Measurements from ENCODE around the gene EXOC2. TPM values are rescaled to one million over a fixed set of nuclear protein-coding genes. Genes with fewer than 3 reads are reported as not detected.

Gene EXOC2
- total RNA-seq, 2 donors from 2014 or later: 17.2 to 24.1 TPM

GRCh38 chr6:491233-491632 lies 201.7 kb downstream of the EXOC2 start:
- H3K27me3 ChIP-seq (replicated peaks; ENCODE audit: insufficient read depth): no peaks in the 10 kb centered on the region
- ATAC-seq (ENCODE audit: insufficient number of reproducible peaks, low FRiP score, low read depth): no peak
- no peak for TF ChIP-seq CTCF (IDR thresholded peaks at IDR 0.05)
- H3K4me1 ChIP-seq (ENCODE audit: control insufficient read depth in 1 of 2, low read depth in 2 of 2): no peaks in the 10 kb centered on the region
- no peak overlapping the region for H3K4me3 ChIP-seq
- DNase-seq (ENCODE audit: low spot score): no peak
- no peaks in the 10 kb centered on the region for H3K9me3 ChIP-seq
- no peak overlapping the region for H3K27ac ChIP-seq
- H3K36me3 ChIP-seq: peaks cover 8% of the 10 kb centered on the region

- no peaks in the 10 kb centered on the region for H3K9me3 ChIP-seq
- H3K27ac ChIP-seq: no peak overlapping the region
- DNase-seq (ENCODE audit: low spot score) (no peak), ATAC-seq (ENCODE audit: insufficient number of reproducible peaks, low FRiP score, low read depth) (no peak)
- no peak overlapping the region for H3K4me3 ChIP-seq
- peaks cover 5% of the 10 kb centered on the region for H3K36me3 ChIP-seq
- H3K27me3 ChIP-seq (replicated peaks; ENCODE audit: insufficient read depth): no peaks in the 10 kb centered on the region
- H3K4me1 ChIP-seq (ENCODE audit: control insufficient read depth in 1 of 2, low read depth in 2 of 2): no peaks in the 10 kb centered on the region
- no peak for TF ChIP-seq CTCF (IDR thresholded peaks at IDR 0.05)
Measured at GRCh38 chr6:490251-491037, 202.5 kb downstream of the EXOC2 start.

GRCh38 chr6:489762-490161 lies 203.2 kb downstream of the EXOC2 start:
- Histone ChIP-seq H3K27ac (no peak overlapping the region), H3K9me3 (no peaks in the 10 kb centered on the region), H3K4me1 (ENCODE audit: control insufficient read depth in 1 of 2, low read depth in 2 of 2) (no peaks in the 10 kb centered on the region), H3K4me3 (no peak overlapping the region), H3K27me3 (replicated peaks; ENCODE audit: insufficient read depth) (no peaks in the 10 kb centered on the region), H3K36me3 (peaks cover 6% of the 10 kb centered on the region)
- DNase-seq (ENCODE audit: low spot score) (no peak), ATAC-seq (ENCODE audit: insufficient number of reproducible peaks, low FRiP score, low read depth) (no peak)
- no peak for TF ChIP-seq CTCF (IDR thresholded peaks at IDR 0.05)

GRCh38 chr6:489001-489400 lies 203.9 kb downstream of the EXOC2 start:
- Histone ChIP-seq H3K4me3 (no peak overlapping the region), H3K27ac (no peak overlapping the region), H3K27me3 (replicated peaks; ENCODE audit: insufficient read depth) (no peaks in the 10 kb centered on the region), H3K9me3 (no peaks in the 10 kb centered on the region), H3K4me1 (ENCODE audit: control insufficient read depth in 1 of 2, low read depth in 2 of 2) (no peaks in the 10 kb centered on the region), H3K36me3 (peaks cover 7% of the 10 kb centered on the region)
- ATAC-seq (ENCODE audit: insufficient number of reproducible peaks, low FRiP score, low read depth): no peak
- no peak for DNase-seq (ENCODE audit: low spot score)
- no peak for TF ChIP-seq CTCF (IDR thresholded peaks at IDR 0.05)

GRCh38 chr6:487956-488355 lies 205.0 kb downstream of the EXOC2 start:
- Histone ChIP-seq H3K9me3 (no peaks in the 10 kb centered on the region), H3K27ac (no peak overlapping the region), H3K27me3 (replicated peaks; ENCODE audit: insufficient read depth) (no peaks in the 10 kb centered on the region), H3K4me3 (no peak overlapping the region), H3K36me3 (peaks cover 7% of the 10 kb centered on the region), H3K4me1 (ENCODE audit: control insufficient read depth in 1 of 2, low read depth in 2 of 2) (no peaks in the 10 kb centered on the region)
- ATAC-seq (ENCODE audit: insufficient number of reproducible peaks, low FRiP score, low read depth) (no peak), DNase-seq (ENCODE audit: low spot score) (no peak)
- TF ChIP-seq CTCF (IDR thresholded peaks at IDR 0.05): no peak
